ENCODE data around the gene PIGBOS1. TPM values are rescaled to one million over a fixed set of nuclear protein-coding genes. Genes with fewer than 3 reads are reported as not detected.
A peak's percentile ranks its signal among the peaks of the same experiment; 100 is the strongest.

PIGBOS1 gene
- total and polyA plus RNA-seq, 2 experiments from 2014 or later, result 13.4 to 16.8 TPM

- Histone ChIP-seq H3F3A (ENCODE audit: insufficient read depth) (peaks cover 14% of the 10 kb centered on the region; the same call in 1 of the 2 replicates), H3K27me3 (replicated peaks; ENCODE audit: insufficient read depth) (no peaks in the 10 kb centered on the region), H4K20me1 (ENCODE audit: insufficient read depth) (no peaks in the 10 kb centered on the region), H3K4me1 (ENCODE audit: insufficient read depth) (peaks cover 8% of the 10 kb centered on the region; the same call in 1 of the 2 replicates), H3K79me2 (ENCODE audit: insufficient read depth) (no peaks in the 10 kb centered on the region), H3K36me3 (ENCODE audit: low read depth) (0 out of 2 replicates have a peak, but pooled peaks cover 6% of the 10 kb centered on the region), H3K27ac (no peak overlapping the region), H3K4me3 (no peak overlapping the region), H3K4me2 (ENCODE audit: unreplicated experiment) (no peak overlapping the region), H3K9ac (no peak overlapping the region), H3K9me3 (ENCODE audit: low read depth) (no peaks in the 10 kb centered on the region), H2AFZ (no peak overlapping the region), H3K9me2 (ENCODE audit: insufficient read depth) (no peaks in the 10 kb centered on the region)
- in situ Hi-C loops (cut with MboI), result no loop called here
- WGBS, 2 experiments (ENCODE audit: low coverage in 1 of 2, low lambda C conversion rate in 2 of 2, missing lambda C conversion rate in 2 of 2), result 38 to 45% methylated on average over 2 of the region's 2 CpGs
- DNase-seq, result no peak
- TF ChIP-seq EZH2 (IDR thresholded peaks at IDR 0.05; ENCODE audit: insufficient read depth, poor library complexity, severe bottlenecking), result no peak
- no peak for TF ChIP-seq EZH2phosphoT487 (IDR thresholded peaks at IDR 0.05; ENCODE audit: insufficient read depth, low read depth)
Observed at GRCh38 chr15:55343168-55343567, 24.2 kb upstream of the PIGBOS1 start.

GRCh38 chr15:55337160-55337559, 18.2 kb upstream of the PIGBOS1 start:
- 100% methylated on average over 1 of the region's 1 CpG for WGBS, 2 experiments (ENCODE audit: low coverage in 1 of 2, low lambda C conversion rate in 2 of 2, missing lambda C conversion rate in 2 of 2)
- no peaks in the 10 kb centered on the region for H3K4me1 ChIP-seq (ENCODE audit: insufficient read depth)
- H3K79me2 ChIP-seq (ENCODE audit: insufficient read depth), result no peaks in the 10 kb centered on the region
- no peaks in the 10 kb centered on the region for H3K9me2 ChIP-seq (ENCODE audit: insufficient read depth)
- H3K27ac ChIP-seq, result no peak overlapping the region
- no peaks in the 10 kb centered on the region for H3K27me3 ChIP-seq (replicated peaks; ENCODE audit: insufficient read depth)
- H3K9ac ChIP-seq, result no peak overlapping the region
- no peak overlapping the region for H3K4me3 ChIP-seq
- no peaks in the 10 kb centered on the region for H3F3A ChIP-seq (ENCODE audit: insufficient read depth)
- H3K36me3 ChIP-seq (ENCODE audit: low read depth), result peaks cover 12% of the 10 kb centered on the region; the same call in 1 of the 2 replicates
- no peak overlapping the region for H2AFZ ChIP-seq
- no peak overlapping the region for H3K4me2 ChIP-seq (ENCODE audit: unreplicated experiment)
- H3K9me3 ChIP-seq (ENCODE audit: low read depth), result no peaks in the 10 kb centered on the region
- TF ChIP-seq EZH2 (IDR thresholded peaks at IDR 0.05; ENCODE audit: insufficient read depth, poor library complexity, severe bottlenecking) (no peak), EZH2phosphoT487 (IDR thresholded peaks at IDR 0.05; ENCODE audit: insufficient read depth, low read depth) (no peak)
- no peak for DNase-seq
- no peaks in the 10 kb centered on the region for H4K20me1 ChIP-seq (ENCODE audit: insufficient read depth)
- in situ Hi-C loops (cut with MboI), result no loop called here

DNA sequence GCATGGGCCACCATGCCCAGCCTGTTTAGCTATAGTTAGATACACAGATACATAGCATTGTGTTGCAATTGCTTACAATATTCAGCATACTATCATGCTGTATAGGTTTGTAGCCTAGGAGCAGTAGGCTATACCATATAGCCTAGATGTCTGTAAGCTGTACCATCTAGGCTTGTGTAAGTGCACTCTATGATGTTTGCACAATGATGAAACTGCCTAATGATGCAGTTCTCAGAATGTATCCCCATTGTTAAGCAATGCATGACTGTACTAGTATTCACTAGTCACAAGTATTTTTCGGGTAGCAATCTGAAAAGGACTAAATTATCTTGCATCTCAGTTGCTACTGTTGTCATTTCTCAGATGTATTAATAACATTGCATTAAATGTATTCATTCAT, 16.1 kb upstream of the PIGBOS1 start:
- Histone ChIP-seq H3K9me2 (ENCODE audit: insufficient read depth) (no peaks in the 10 kb centered on the region), H3K4me2 (ENCODE audit: unreplicated experiment) (no peak overlapping the region), H3K27me3 (replicated peaks; ENCODE audit: insufficient read depth) (no peaks in the 10 kb centered on the region), H3K79me2 (ENCODE audit: insufficient read depth) (no peaks in the 10 kb centered on the region), H2AFZ (no peak overlapping the region), H3K9ac (no peak overlapping the region), H3K4me3 (no peak overlapping the region), H3K36me3 (ENCODE audit: low read depth) (peaks cover 6% of the 10 kb centered on the region; the same call in 1 of the 2 replicates), H3K4me1 (ENCODE audit: insufficient read depth) (no peaks in the 10 kb centered on the region), H3K27ac (no peak overlapping the region), H3F3A (ENCODE audit: insufficient read depth) (no peaks in the 10 kb centered on the region), H3K9me3 (ENCODE audit: low read depth) (no peaks in the 10 kb centered on the region), H4K20me1 (ENCODE audit: insufficient read depth) (no peaks in the 10 kb centered on the region)
- in situ Hi-C loops (cut with MboI), result no loop called here
- DNase-seq, result peak; percentile 49
- WGBS, 2 experiments (ENCODE audit: low coverage in 1 of 2, low lambda C conversion rate in 2 of 2, missing lambda C conversion rate in 2 of 2), result 88 to 93% methylated on average over 1 of the region's 1 CpG
- no peak for TF ChIP-seq EZH2 (IDR thresholded peaks at IDR 0.05; ENCODE audit: insufficient read depth, poor library complexity, severe bottlenecking)
- TF ChIP-seq EZH2phosphoT487 (IDR thresholded peaks at IDR 0.05; ENCODE audit: insufficient read depth, low read depth), result no peak

- Histone ChIP-seq H3K79me2 (ENCODE audit: insufficient read depth) (no peaks in the 10 kb centered on the region), H3F3A (ENCODE audit: insufficient read depth) (no peaks in the 10 kb centered on the region), H3K9me3 (ENCODE audit: low read depth) (no peaks in the 10 kb centered on the region), H3K27ac (no peak overlapping the region), H3K27me3 (replicated peaks; ENCODE audit: insufficient read depth) (no peaks in the 10 kb centered on the region), H3K4me1 (ENCODE audit: insufficient read depth) (no peaks in the 10 kb centered on the region), H3K4me2 (ENCODE audit: unreplicated experiment) (no peak overlapping the region), H4K20me1 (ENCODE audit: insufficient read depth) (no peaks in the 10 kb centered on the region), H3K4me3 (no peak overlapping the region), H3K36me3 (ENCODE audit: low read depth) (peaks cover 6% of the 10 kb centered on the region; the same call in 1 of the 2 replicates), H2AFZ (no peak overlapping the region), H3K9me2 (ENCODE audit: insufficient read depth) (no peaks in the 10 kb centered on the region), H3K9ac (no peak overlapping the region)
- peak; percentile 14 for DNase-seq
- in situ Hi-C loops (cut with MboI), result no loop called here
- no peak for TF ChIP-seq EZH2 (IDR thresholded peaks at IDR 0.05; ENCODE audit: insufficient read depth, poor library complexity, severe bottlenecking)
- no peak for TF ChIP-seq EZH2phosphoT487 (IDR thresholded peaks at IDR 0.05; ENCODE audit: insufficient read depth, low read depth)
- 63 to 65% methylated on average over 5 of the region's 5 CpGs for WGBS, 2 experiments (ENCODE audit: low coverage in 1 of 2, low lambda C conversion rate in 2 of 2, missing lambda C conversion rate in 2 of 2)
Observed at GRCh38 chr15:55334371-55334770, 15.4 kb upstream of the PIGBOS1 start.

GRCh38 chr15:55327387-55327786, 8.5 kb upstream of the PIGBOS1 start:
- TF ChIP-seq EZH2 (IDR thresholded peaks at IDR 0.05; ENCODE audit: insufficient read depth, poor library complexity, severe bottlenecking), result no peak
- Histone ChIP-seq H3K4me3 (no peak overlapping the region), H3K9me3 (ENCODE audit: low read depth) (no peaks in the 10 kb centered on the region), H3K79me2 (ENCODE audit: insufficient read depth) (no peaks in the 10 kb centered on the region), H3K4me2 (ENCODE audit: unreplicated experiment) (no peak overlapping the region), H3F3A (ENCODE audit: insufficient read depth) (no peaks in the 10 kb centered on the region), H3K36me3 (ENCODE audit: low read depth) (no peaks in the 10 kb centered on the region), H4K20me1 (ENCODE audit: insufficient read depth) (no peaks in the 10 kb centered on the region), H2AFZ (no peak overlapping the region), H3K27me3 (replicated peaks; ENCODE audit: insufficient read depth) (no peaks in the 10 kb centered on the region), H3K27ac (no peak overlapping the region), H3K4me1 (ENCODE audit: insufficient read depth) (no peaks in the 10 kb centered on the region), H3K9me2 (ENCODE audit: insufficient read depth) (no peaks in the 10 kb centered on the region), H3K9ac (no peak overlapping the region)
- in situ Hi-C loops (cut with MboI), result no loop called here
- DNase-seq, result no peak
- WGBS, 2 experiments (ENCODE audit: low coverage in 1 of 2, low lambda C conversion rate in 2 of 2, missing lambda C conversion rate in 2 of 2), result 86 to 94% methylated on average over 1 of the region's 1 CpG
